DMS79 (cell line): ENCODE measurements around the gene HEATR3.

Experiments
- DNase-seq: peaks from one replicate; lab custom pipeline; 2025; lab: John Stamatoyannopoulos, UW

HEATR3 gene

GRCh38 chr16:50056226-50056625, 9.5 kb upstream of the HEATR3 start:
- DNase-seq = no peak

- no peak for DNase-seq
Observed at GRCh38 chr16:50058091-50058771, 7.5 kb upstream of the HEATR3 start.

- no peak for DNase-seq
Observed at GRCh38 chr16:50059111-50059510, 6.7 kb upstream of the HEATR3 start.

GRCh38 chr16:50059669-50060068, 6.1 kb upstream of the HEATR3 start:
- DNase-seq = no peak

GRCh38 chr16:50061326-50061725, 4.4 kb upstream of the HEATR3 start:
- DNase-seq = no peak

- DNase-seq = no peak
Observed at GRCh38 chr16:50065241-50065623, 538 bp upstream of the HEATR3 start.

- DNase-seq = no peak
Observed at GRCh38 chr16:50066482-50067289, 916 bp downstream of the HEATR3 start.

- no peak for DNase-seq
Observed at GRCh38 chr16:50067290-50067853, 1.6 kb downstream of the HEATR3 start.

- DNase-seq = no peak
Observed at GRCh38 chr16:50068550-50068949, 2.8 kb downstream of the HEATR3 start.

GRCh38 chr16:50069060-50069459, 3.3 kb downstream of the HEATR3 start:
- DNase-seq = no peak

GRCh38 chr16:50071075-50071671, 5.4 kb downstream of the HEATR3 start:
- no peak for DNase-seq

- no peak for DNase-seq
Observed at GRCh38 chr16:50072730-50073129, 7.0 kb downstream of the HEATR3 start.

GRCh38 chr16:50079397-50080140, 13.8 kb downstream of the HEATR3 start:
- DNase-seq = no peak

- no peak for DNase-seq
Observed at GRCh38 chr16:50081428-50082018, 15.8 kb downstream of the HEATR3 start.

- DNase-seq = no peak
Observed at GRCh38 chr16:50083996-50084395, 18.2 kb downstream of the HEATR3 start.

GRCh38 chr16:50086176-50086575, 20.4 kb downstream of the HEATR3 start:
- DNase-seq = no peak

- no peak for DNase-seq
Observed at GRCh38 chr16:50088302-50088701, 22.5 kb downstream of the HEATR3 start.

GRCh38 chr16:50092891-50093290, 27.1 kb downstream of the HEATR3 start:
- DNase-seq = no peak

GRCh38 chr16:50093607-50094539, 28.1 kb downstream of the HEATR3 start:
- no peak for DNase-seq

- DNase-seq = no peak
Observed at GRCh38 chr16:50096791-50097190, 31.0 kb downstream of the HEATR3 start.
